ENCODE measurements around the gene PANK2. TPM values are rescaled to one million over a fixed set of nuclear protein-coding genes. Genes with fewer than 3 reads are reported as not detected.

Gene PANK2
- total and polyA plus RNA-seq, 8 donors: 34.1 to 47.8 (median 39.1) TPM

DNA sequence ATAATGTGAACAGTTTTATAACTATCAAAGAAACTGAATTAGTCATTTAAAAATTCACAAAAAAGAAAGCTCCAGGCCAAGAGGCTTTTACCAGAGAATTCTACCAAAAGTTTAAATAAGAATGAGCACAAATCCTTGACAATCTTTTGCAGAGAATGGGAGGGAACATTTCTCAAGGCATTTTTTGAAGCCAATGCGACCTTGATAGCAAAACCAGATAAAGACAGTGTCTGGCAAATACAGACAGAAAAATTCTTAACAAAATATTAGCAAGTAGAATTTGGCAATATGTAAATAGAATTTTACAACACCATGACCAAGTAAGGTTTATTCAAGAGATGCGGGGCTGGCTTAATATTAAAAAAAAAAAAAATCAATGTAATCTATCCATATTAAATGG, 84.5 kb downstream of the PANK2 start:
- no peak for ATAC-seq
- H3K4me1 ChIP-seq: no peaks in the 10 kb centered on the region
- intact Hi-C loops (cut with DNase I): no loop called here
- H3K9me3 ChIP-seq: peaks cover 0 to 3% of the 10 kb centered on the region in 2 donors
- H3K27me3 ChIP-seq: no peaks in the 10 kb centered on the region
- H3K36me3 ChIP-seq: peaks cover 0 to 5% of the 10 kb centered on the region in 2 donors
- no peak for DNase-seq
- H3K27ac ChIP-seq: no peak overlapping the region
- TF ChIP-seq, protein P1, sequence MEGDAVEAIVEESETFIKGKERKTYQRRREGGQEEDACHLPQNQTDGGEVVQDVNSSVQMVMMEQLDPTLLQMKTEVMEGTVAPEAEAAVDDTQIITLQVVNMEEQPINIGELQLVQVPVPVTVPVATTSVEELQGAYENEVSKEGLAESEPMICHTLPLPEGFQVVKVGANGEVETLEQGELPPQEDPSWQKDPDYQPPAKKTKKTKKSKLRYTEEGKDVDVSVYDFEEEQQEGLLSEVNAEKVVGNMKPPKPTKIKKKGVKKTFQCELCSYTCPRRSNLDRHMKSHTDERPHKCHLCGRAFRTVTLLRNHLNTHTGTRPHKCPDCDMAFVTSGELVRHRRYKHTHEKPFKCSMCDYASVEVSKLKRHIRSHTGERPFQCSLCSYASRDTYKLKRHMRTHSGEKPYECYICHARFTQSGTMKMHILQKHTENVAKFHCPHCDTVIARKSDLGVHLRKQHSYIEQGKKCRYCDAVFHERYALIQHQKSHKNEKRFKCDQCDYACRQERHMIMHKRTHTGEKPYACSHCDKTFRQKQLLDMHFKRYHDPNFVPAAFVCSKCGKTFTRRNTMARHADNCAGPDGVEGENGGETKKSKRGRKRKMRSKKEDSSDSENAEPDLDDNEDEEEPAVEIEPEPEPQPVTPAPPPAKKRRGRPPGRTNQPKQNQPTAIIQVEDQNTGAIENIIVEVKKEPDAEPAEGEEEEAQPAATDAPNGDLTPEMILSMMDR (IDR thresholded peaks at IDR 0.05): no peak
- H3K4me3 ChIP-seq: no peak overlapping the region

DNA sequence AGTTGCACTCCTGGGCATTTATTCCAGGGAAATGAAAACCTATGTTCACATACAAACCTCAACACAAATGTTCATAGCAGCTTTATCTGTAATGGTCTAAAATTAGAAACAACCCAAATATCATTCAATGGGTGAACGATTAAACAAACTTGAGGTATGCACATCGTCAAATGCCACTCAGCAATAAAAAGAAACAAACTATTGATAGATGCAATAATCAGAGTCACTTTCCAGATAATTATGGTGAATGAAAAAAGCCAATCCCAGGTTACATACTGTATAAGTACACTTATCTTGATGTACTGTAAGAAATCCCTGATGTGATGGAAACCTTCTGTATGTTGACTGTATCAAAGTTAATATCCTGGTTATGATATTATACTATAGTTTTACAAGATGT, 87.3 kb downstream of the PANK2 start:
- H3K9me3 ChIP-seq: peaks cover 0 to 3% of the 10 kb centered on the region in 2 donors
- no peak overlapping the region for H3K4me3 ChIP-seq
- no peak for ATAC-seq
- no peak overlapping the region for H3K27ac ChIP-seq
- intact Hi-C loops (cut with DNase I): no loop called here
- no peaks in the 10 kb centered on the region for H3K27me3 ChIP-seq
- H3K36me3 ChIP-seq: peaks cover 0 to 5% of the 10 kb centered on the region in 2 donors
- TF ChIP-seq, protein P1 (IDR thresholded peaks at IDR 0.05): no peak
- H3K4me1 ChIP-seq: peaks cover 7 to 18% of the 10 kb centered on the region in 2 donors
- peak in 1 of 4 donors; percentile 22 for DNase-seq

Small RNAs within 50 kb of the gene (microRNA-seq; reads per million reads assigned to microRNA genes)
- 0 to 0.17 reads per million in 2 donors for gene MIR103A2
- 0 reads per million in 2 donors for gene MIR103B2

Other genes with a start within 250 kb of the PANK2 start
- gene GFRA4, start 226.0 kb upstream of the PANK2 start, total RNA-seq: not detected
- gene GFRA4, start 226.0 kb upstream of the PANK2 start, polyA plus RNA-seq (ENCODE audit: insufficient read length in 6 of 6): not detected
- gene ADAM33, start 207.4 kb upstream of the PANK2 start, total RNA-seq: 10 to 100 TPM; 15.4 to 16.5 TPM
- 10 to 100 TPM in 4 of 6 donors, 1 to 10 TPM in 2; 7.4 to 18.6 (median 10.7) TPM for gene ADAM33, start 207.4 kb upstream of the PANK2 start, polyA plus RNA-seq (ENCODE audit: insufficient read length in 6 of 6)
- gene SIGLEC1, start 176.8 kb upstream of the PANK2 start, total RNA-seq: 10 to 100 TPM; 22.8 to 45.8 TPM
- gene SIGLEC1, start 176.8 kb upstream of the PANK2 start, polyA plus RNA-seq (ENCODE audit: insufficient read length in 6 of 6): 1 to 10 TPM; 1.8 to 3.5 (median 2.5) TPM
- gene HSPA12B, start 156.7 kb upstream of the PANK2 start, total RNA-seq: 10 to 100 TPM; 14.6 to 22.1 TPM
- 10 to 100 TPM; 21.8 to 31.8 (median 26.0) TPM for gene HSPA12B, start 156.7 kb upstream of the PANK2 start, polyA plus RNA-seq (ENCODE audit: insufficient read length in 6 of 6)
- gene ADISSP, start 121.6 kb upstream of the PANK2 start, total RNA-seq: 10 to 100 TPM; 19.4 to 35.6 TPM
- gene ADISSP, start 121.6 kb upstream of the PANK2 start, polyA plus RNA-seq (ENCODE audit: insufficient read length in 6 of 6): 10 to 100 TPM; 20.9 to 37.3 (median 29.4) TPM
- 1 to 10 TPM in 1 of 2 donors, under 1 TPM in 1; 0.26 to 2.8 TPM for gene SPEF1, start 107.9 kb upstream of the PANK2 start, total RNA-seq
- 1 to 10 TPM in 4 of 6 donors, under 1 TPM in 2; 0.63 to 4.0 (median 1.9) TPM for gene SPEF1, start 107.9 kb upstream of the PANK2 start, polyA plus RNA-seq (ENCODE audit: insufficient read length in 6 of 6)
- gene CENPB, start 102.6 kb upstream of the PANK2 start, total RNA-seq: 10 to 100 TPM; 78.5 to 94.5 TPM
- 10 to 100 TPM; 38.0 to 62.1 (median 52.9) TPM for gene CENPB, start 102.6 kb upstream of the PANK2 start, polyA plus RNA-seq (ENCODE audit: insufficient read length in 6 of 6)
- gene CDC25B, start 93.1 kb upstream of the PANK2 start, total RNA-seq: 100 to 1,000 TPM; 111 to 121 TPM
- 10 to 100 TPM; 50.8 to 77.9 (median 55.1) TPM for gene CDC25B, start 93.1 kb upstream of the PANK2 start, polyA plus RNA-seq (ENCODE audit: insufficient read length in 6 of 6)
- gene AP5S1, start 68.8 kb upstream of the PANK2 start, total RNA-seq: 10 to 100 TPM; 12.7 to 13.6 TPM
- 10 to 100 TPM in 4 of 6 donors, 1 to 10 TPM in 2; 8.3 to 12.0 (median 11.2) TPM for gene AP5S1, start 68.8 kb upstream of the PANK2 start, polyA plus RNA-seq (ENCODE audit: insufficient read length in 6 of 6)
- gene MAVS, start 42.6 kb upstream of the PANK2 start, total RNA-seq: 10 to 100 TPM; 37.3 to 38.7 TPM
- gene MAVS, start 42.6 kb upstream of the PANK2 start, polyA plus RNA-seq (ENCODE audit: insufficient read length in 6 of 6): 10 to 100 TPM; 25.4 to 33.4 (median 31.2) TPM
- 10 to 100 TPM; 27.4 to 46.2 TPM for gene RNF24, start 126.2 kb downstream of the PANK2 start, total RNA-seq
- gene RNF24, start 126.2 kb downstream of the PANK2 start, polyA plus RNA-seq (ENCODE audit: insufficient read length in 6 of 6): 10 to 100 TPM; 20.4 to 29.5 (median 25.7) TPM